Measurements from ENCODE around the gene XIRP2.

GRCh38 chr2:167017021-167017420, 128.7 kb downstream of the XIRP2 start:
- TF ChIP-seq CTCF (IDR thresholded peaks at IDR 0.05) (no peak), POLR2A (IDR thresholded peaks at IDR 0.05) (no peak), POLR2AphosphoS5 (IDR thresholded peaks at IDR 0.05) (no peak)

Data from prostate gland (tissue), 2 donors.